ENCODE results near the gene NUDCD3.

Gene NUDCD3

GRCh38 chr7:44531421-44532380 is 41.2 kb upstream of the NUDCD3 start:
- peaks cover 6% of the 10 kb centered on the region for H3K4me1 Mint-ChIP-seq
- H3K9me3 Mint-ChIP-seq: peaks cover 4% of the 10 kb centered on the region
- H3K36me3 Mint-ChIP-seq (ENCODE audit: insufficient read depth): no peaks in the 10 kb centered on the region
- no peak overlapping the region for H3K27ac Mint-ChIP-seq (ENCODE audit: low read depth)
- H3K27me3 Mint-ChIP-seq: no peaks in the 10 kb centered on the region
- no peak for DNase-seq (ENCODE audit: low spot score in 2 of 2)
- H3K4me3 Mint-ChIP-seq: no peak overlapping the region
- no peak for ATAC-seq (replicated peaks; ENCODE audit: extremely low read depth, poor library complexity, severe bottlenecking)

- H3K27me3 Mint-ChIP-seq: no peaks in the 10 kb centered on the region
- H3K27ac Mint-ChIP-seq (ENCODE audit: low read depth): no peak overlapping the region
- peaks cover 4% of the 10 kb centered on the region for H3K9me3 Mint-ChIP-seq
- DNase-seq (ENCODE audit: low spot score in 2 of 2) (no peak), ATAC-seq (replicated peaks; ENCODE audit: extremely low read depth, poor library complexity, severe bottlenecking) (no peak)
- no peak overlapping the region for H3K4me3 Mint-ChIP-seq
- no peaks in the 10 kb centered on the region for H3K36me3 Mint-ChIP-seq (ENCODE audit: insufficient read depth)
- peaks cover 6% of the 10 kb centered on the region for H3K4me1 Mint-ChIP-seq
Observed at GRCh38 chr7:44530990-44531389, 40.5 kb upstream of the NUDCD3 start.

- ATAC-seq (replicated peaks; ENCODE audit: extremely low read depth, poor library complexity, severe bottlenecking): no peak
- Mint-ChIP-seq H3K36me3 (ENCODE audit: insufficient read depth) (no peaks in the 10 kb centered on the region), H3K4me3 (no peak overlapping the region), H3K4me1 (no peaks in the 10 kb centered on the region), H3K9me3 (peaks cover 15% of the 10 kb centered on the region), H3K27ac (ENCODE audit: low read depth) (no peak overlapping the region), H3K27me3 (peaks cover 39% of the 10 kb centered on the region)
- DNase-seq (ENCODE audit: low spot score in 2 of 2): no peak
Observed at GRCh38 chr7:44524811-44525388, 34.4 kb upstream of the NUDCD3 start.

DNA sequence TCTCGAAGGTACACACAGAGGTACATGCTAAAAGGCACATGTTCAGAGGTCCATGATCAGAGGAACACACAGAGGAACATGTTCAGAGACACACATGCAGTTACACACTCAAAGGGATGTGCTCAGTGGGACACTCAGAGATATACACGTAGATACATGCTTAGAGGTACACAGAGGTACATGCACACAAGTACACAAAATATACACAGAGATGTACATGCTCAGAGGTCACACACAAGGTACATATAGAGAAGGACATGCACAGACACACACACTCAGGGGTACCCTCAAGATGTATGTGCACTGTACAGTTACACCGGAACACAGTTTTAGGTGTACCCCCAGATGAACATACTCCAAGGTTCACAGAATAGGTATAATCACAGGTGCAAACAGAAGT is 31.9 kb upstream of the NUDCD3 start:
- no peak for DNase-seq (ENCODE audit: low spot score in 2 of 2)
- Mint-ChIP-seq H3K36me3 (ENCODE audit: insufficient read depth) (no peaks in the 10 kb centered on the region), H3K27me3 (peaks cover 55% of the 10 kb centered on the region), H3K9me3 (peaks cover 10% of the 10 kb centered on the region), H3K27ac (ENCODE audit: low read depth) (no peak overlapping the region), H3K4me1 (no peaks in the 10 kb centered on the region), H3K4me3 (no peak overlapping the region)
- ATAC-seq (replicated peaks; ENCODE audit: extremely low read depth, poor library complexity, severe bottlenecking): no peak

GRCh38 chr7:44521347-44522095 is 31.1 kb upstream of the NUDCD3 start:
- Mint-ChIP-seq H3K9me3 (peaks cover 10% of the 10 kb centered on the region), H3K4me1 (no peaks in the 10 kb centered on the region), H3K36me3 (ENCODE audit: insufficient read depth) (no peaks in the 10 kb centered on the region), H3K4me3 (no peak overlapping the region), H3K27me3 (peaks cover 55% of the 10 kb centered on the region), H3K27ac (ENCODE audit: low read depth) (no peak overlapping the region)
- no peak for ATAC-seq (replicated peaks; ENCODE audit: extremely low read depth, poor library complexity, severe bottlenecking)
- no peak for DNase-seq (ENCODE audit: low spot score in 2 of 2)

- H3K27ac Mint-ChIP-seq (ENCODE audit: low read depth): no peak overlapping the region
- peaks cover 10% of the 10 kb centered on the region for H3K9me3 Mint-ChIP-seq
- no peak overlapping the region for H3K4me3 Mint-ChIP-seq
- no peaks in the 10 kb centered on the region for H3K36me3 Mint-ChIP-seq (ENCODE audit: insufficient read depth)
- ATAC-seq (replicated peaks; ENCODE audit: extremely low read depth, poor library complexity, severe bottlenecking) (no peak), DNase-seq (ENCODE audit: low spot score in 2 of 2) (no peak)
- H3K4me1 Mint-ChIP-seq: no peaks in the 10 kb centered on the region
- peaks cover 55% of the 10 kb centered on the region for H3K27me3 Mint-ChIP-seq
Observed at GRCh38 chr7:44520574-44520973, 30.1 kb upstream of the NUDCD3 start.

DNA sequence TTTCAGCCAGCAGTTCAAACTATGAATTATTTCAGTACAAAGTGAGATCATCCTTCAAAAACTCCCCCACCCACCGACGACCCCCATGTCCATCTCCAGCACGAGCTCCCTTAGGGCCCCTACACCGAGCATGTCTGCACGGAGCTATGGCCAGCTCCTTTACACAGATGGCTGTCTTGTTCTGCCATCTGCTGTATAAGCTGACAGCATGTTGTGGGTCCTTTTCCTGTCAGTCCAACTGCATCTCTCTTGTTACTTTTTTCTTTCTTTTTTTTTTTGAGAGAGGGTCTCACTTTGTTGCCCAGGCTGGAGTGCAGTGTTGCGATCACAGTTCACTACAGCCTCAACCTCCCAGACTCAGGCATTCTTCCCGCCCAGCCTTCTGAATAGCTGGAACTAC is 29.1 kb upstream of the NUDCD3 start:
- DNase-seq (ENCODE audit: low spot score in 2 of 2): no peak
- Mint-ChIP-seq H3K27me3 (peaks cover 48% of the 10 kb centered on the region), H3K36me3 (ENCODE audit: insufficient read depth) (no peaks in the 10 kb centered on the region), H3K4me3 (no peak overlapping the region), H3K9me3 (peaks cover 5% of the 10 kb centered on the region), H3K27ac (ENCODE audit: low read depth) (no peak overlapping the region), H3K4me1 (no peaks in the 10 kb centered on the region)
- ATAC-seq (replicated peaks; ENCODE audit: extremely low read depth, poor library complexity, severe bottlenecking): no peak

GRCh38 chr7:44518761-44519160 is 28.3 kb upstream of the NUDCD3 start:
- Mint-ChIP-seq H3K27me3 (peaks cover 40% of the 10 kb centered on the region), H3K27ac (ENCODE audit: low read depth) (no peak overlapping the region), H3K4me1 (no peaks in the 10 kb centered on the region), H3K36me3 (ENCODE audit: insufficient read depth) (no peaks in the 10 kb centered on the region), H3K4me3 (no peak overlapping the region), H3K9me3 (peaks cover under 1% of the 10 kb centered on the region)
- DNase-seq (ENCODE audit: low spot score in 2 of 2) (no peak), ATAC-seq (replicated peaks; ENCODE audit: extremely low read depth, poor library complexity, severe bottlenecking) (no peak)

- ATAC-seq (replicated peaks; ENCODE audit: extremely low read depth, poor library complexity, severe bottlenecking) (no peak), DNase-seq (ENCODE audit: low spot score in 2 of 2) (no peak)
- Mint-ChIP-seq H3K4me3 (no peak overlapping the region), H3K27me3 (peaks cover 44% of the 10 kb centered on the region), H3K27ac (ENCODE audit: low read depth) (no peak overlapping the region), H3K4me1 (no peaks in the 10 kb centered on the region), H3K9me3 (no peaks in the 10 kb centered on the region), H3K36me3 (ENCODE audit: insufficient read depth) (no peaks in the 10 kb centered on the region)
Observed at GRCh38 chr7:44517175-44517574, 26.7 kb upstream of the NUDCD3 start.

- Mint-ChIP-seq H3K27ac (ENCODE audit: low read depth) (no peak overlapping the region), H3K4me3 (no peak overlapping the region), H3K4me1 (no peaks in the 10 kb centered on the region), H3K27me3 (peaks cover 35% of the 10 kb centered on the region), H3K36me3 (ENCODE audit: insufficient read depth) (no peaks in the 10 kb centered on the region), H3K9me3 (no peaks in the 10 kb centered on the region)
- ATAC-seq (replicated peaks; ENCODE audit: extremely low read depth, poor library complexity, severe bottlenecking): no peak
- DNase-seq (ENCODE audit: low spot score in 2 of 2): no peak
Observed at GRCh38 chr7:44515590-44516268, 25.3 kb upstream of the NUDCD3 start.

DNA sequence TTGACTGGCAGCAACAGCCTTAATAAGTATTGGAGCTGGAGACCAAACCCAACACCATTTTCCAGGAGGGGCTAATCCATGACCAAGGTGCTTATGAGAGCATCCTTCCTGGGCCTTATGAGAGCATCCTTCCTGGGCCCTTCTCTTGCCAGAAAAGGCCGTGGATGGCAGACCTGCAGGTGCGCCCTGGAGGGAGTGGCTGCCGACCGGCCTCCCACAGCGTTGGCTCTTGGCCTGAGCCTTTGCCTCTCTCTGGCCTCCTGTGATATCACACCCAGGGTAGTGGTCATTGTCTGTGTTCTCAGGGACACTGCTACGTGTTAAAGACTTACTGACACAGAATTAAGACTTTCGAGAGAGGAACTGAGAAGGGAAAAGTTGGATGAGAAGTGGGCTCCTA is 22.3 kb upstream of the NUDCD3 start:
- peaks cover 12% of the 10 kb centered on the region for H3K27me3 Mint-ChIP-seq
- H3K36me3 Mint-ChIP-seq (ENCODE audit: insufficient read depth): no peaks in the 10 kb centered on the region
- no peak overlapping the region for H3K27ac Mint-ChIP-seq (ENCODE audit: low read depth)
- ATAC-seq (replicated peaks; ENCODE audit: extremely low read depth, poor library complexity, severe bottlenecking) (no peak), DNase-seq (ENCODE audit: low spot score in 2 of 2) (no peak)
- H3K9me3 Mint-ChIP-seq: no peaks in the 10 kb centered on the region
- H3K4me3 Mint-ChIP-seq: no peak overlapping the region
- H3K4me1 Mint-ChIP-seq: no peaks in the 10 kb centered on the region

GRCh38 chr7:44511863-44512468 is 21.5 kb upstream of the NUDCD3 start:
- no peak for ATAC-seq (replicated peaks; ENCODE audit: extremely low read depth, poor library complexity, severe bottlenecking)
- H3K36me3 Mint-ChIP-seq (ENCODE audit: insufficient read depth): no peaks in the 10 kb centered on the region
- no peak for DNase-seq (ENCODE audit: low spot score in 2 of 2)
- no peak overlapping the region for H3K4me3 Mint-ChIP-seq
- peaks cover 12% of the 10 kb centered on the region for H3K27me3 Mint-ChIP-seq
- no peak overlapping the region for H3K27ac Mint-ChIP-seq (ENCODE audit: low read depth)
- H3K9me3 Mint-ChIP-seq: no peaks in the 10 kb centered on the region
- no peaks in the 10 kb centered on the region for H3K4me1 Mint-ChIP-seq
